SH-SY5Y (cell line): ENCODE results near the gene CCDC102B.

Experiments
- GATA2 ChIP-seq: IDR thresholded peaks from 2 replicates; pipeline ENCODE4 v1.6.1; 2011; ENCODE audit warnings: mild to moderate bottlenecking, low read depth, low read length
- GATA3 ChIP-seq: IDR thresholded peaks from 2 replicates; pipeline ENCODE4 v1.6.1; 2011; ENCODE audit warnings: low read depth, mild to moderate bottlenecking, low read length, moderate library complexity

GRCh38 chr18:68803356-68803755, 5.5 kb downstream of the CCDC102B start:
- TF ChIP-seq GATA3 (no peak), GATA2 (no peak)
